ENCODE data around the gene LSM4. TPM values are rescaled to one million over a fixed set of nuclear protein-coding genes. Genes with fewer than 3 reads are reported as not detected.
A peak's percentile ranks its signal among the peaks of the same experiment; 100 is the strongest.

LSM4 gene
- total and polyA plus RNA-seq, 10 of the 15 experiments (the other 5 are each of a cell fraction or from before 2014, with no cell fraction given), result 12.6 to 652 (median 217) TPM

GRCh38 chr19:18308948-18309325 is 13.9 kb downstream of the LSM4 start (continued):
- TF ChIP-seq MTA3 (IDR thresholded peaks at IDR 0.05; ENCODE audit: borderline replicate concordance, low read length) (no peak), E4F1 (IDR thresholded peaks at IDR 0.05; ENCODE audit: borderline replicate concordance, partially characterized antibody) (no peak), MYB (IDR thresholded peaks at IDR 0.05; ENCODE audit: borderline replicate concordance, low read depth, low read length) (no peak)

- Histone ChIP-seq H2AFZ (ENCODE audit: control insufficient read depth, low read depth, low read length) (no peak overlapping the region), H3K27me3 (replicated peaks in 1 of 2; ENCODE audit: control insufficient read depth in 2 of 2, insufficient read depth in 2 of 2, low read length in 1 of 2) (no peaks in the 10 kb centered on the region), H4K20me1 (ENCODE audit: control insufficient read depth, insufficient read depth) (no peaks in the 10 kb centered on the region), H3K79me2 (ENCODE audit: control insufficient read depth, insufficient read depth, low read length) (peaks cover 18% of the 10 kb centered on the region), H3K9me3 (replicated peaks; ENCODE audit: control insufficient read depth, insufficient read depth, low read length) (no peaks in the 10 kb centered on the region), H3K4me2 (ENCODE audit: control insufficient read depth, insufficient read depth) (no peak overlapping the region), H3K4me1 (ENCODE audit: control insufficient read depth, insufficient read depth, low read length) (peaks cover 20% of the 10 kb centered on the region), H3K9ac (ENCODE audit: control insufficient read depth, insufficient read depth, low read length) (no peak overlapping the region), H3K4me3 (no peak overlapping the region), H3K27ac (ENCODE audit: control insufficient read depth, insufficient read depth) (no peak overlapping the region), H3K36me3 (ENCODE audit: control insufficient read depth in 2 of 2, insufficient read depth in 2 of 2, low read length in 1 of 2) (peaks cover 3 to 30% of the 10 kb centered on the region in 2 experiments; a peak in 3 of 4 replicates)
- ChIA-PET RAD21 (ENCODE audit: unreplicated experiment) (interaction anchor here (1.0 kb wide), 1 partner anchor 30 kb away, joined by 4 read pairs; no protein-coding TSS in a partner anchor), SMC1A (ENCODE audit: uncharacterized antibody, unreplicated experiment) (interaction anchor here (1.3 kb wide), 1 partner anchor 29 kb away, joined by 3 read pairs; no protein-coding TSS in a partner anchor), POLR2A (interaction anchor here (0.6 to 2.2 kb wide), 2 partner anchors 9 to 127 kb away, joined by 3 to 9 read pairs; no protein-coding TSS in a partner anchor), CTCF (interaction anchor here (0.6 to 1.0 kb wide), 2 partner anchors 14 to 29 kb away, joined by 3 read pairs; no protein-coding TSS in a partner anchor)
- 0 out of 2 replicates have a peak, but pooled peaks have one; percentile 39 for TF ChIP-seq POLR2AphosphoS2 (IDR thresholded peaks at IDR 0.05; ENCODE audit: low read depth, low read length)
- TF ChIP-seq E2F8 (IDR thresholded peaks at IDR 0.05; ENCODE audit: low read depth, partially characterized antibody), result no peak
- FAIRE-seq (no peak), DNase-seq (ENCODE audit: low read depth, low spot score) (no peak), ATAC-seq (no peak)
- 74% methylated on average over 20 of the region's 20 CpGs for WGBS (ENCODE audit: insufficient coverage, insufficient replicate concordance, low lambda C conversion rate, missing lambda C conversion rate)
- in situ Hi-C loops (cut with MboI), result no loop called here
- intact Hi-C loops (cut with micrococcal nuclease; ENCODE audit: unreplicated experiment), result no loop called here
- BruUV-seq (replicated peaks), result no TSS peak
These were observed 14.6 kb downstream of the LSM4 start for GRCh38 chr19:18308051-18308947.
